ENCODE measurements around the gene ADAMTS7.
"Not testable (repeated sequence)": the region's sequence is repeated elsewhere in the genome, so short reads cannot be mapped to it uniquely, and the experiment has no call there.

Gene ADAMTS7

DNA sequence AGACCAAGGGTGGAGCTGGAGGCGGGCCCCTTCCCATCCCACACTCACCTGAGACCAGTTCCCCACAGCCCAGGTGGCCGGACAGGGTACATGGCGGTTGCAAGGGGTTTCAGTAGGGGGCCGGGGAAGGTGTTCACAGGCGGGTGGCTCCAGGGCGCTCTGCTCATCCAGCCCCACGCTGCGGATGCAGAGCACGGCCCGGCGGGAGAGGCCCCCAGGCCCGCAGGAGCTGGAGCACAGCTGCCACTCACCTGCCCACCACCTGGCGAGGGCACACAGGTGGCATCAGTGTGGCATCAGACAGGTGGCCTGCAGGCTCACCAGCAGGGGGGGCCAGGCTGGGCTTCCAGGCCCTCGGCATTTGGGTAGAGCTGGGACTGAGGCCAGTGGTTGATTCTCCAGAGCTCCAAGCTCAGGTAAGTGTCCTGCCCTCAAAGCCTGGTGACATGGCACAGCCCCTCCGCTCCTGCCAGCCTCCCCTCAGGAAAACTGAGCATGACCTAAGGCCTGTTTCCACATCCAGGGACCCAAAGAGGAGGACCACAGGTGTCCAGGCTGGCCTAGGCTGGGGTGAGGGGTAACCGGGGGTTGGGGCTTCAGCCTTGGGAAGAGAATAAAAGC, 43.8 kb downstream of the ADAMTS7 start:
- no peak for DNase-seq (ENCODE audit: low read depth in 1 of 2, low spot score in 1 of 2)

- DNase-seq (ENCODE audit: low read depth in 1 of 2, low spot score in 1 of 2) = not testable (repeated sequence)
Observed at GRCh38 chr15:78766641-78767071, 44.6 kb downstream of the ADAMTS7 start.

GRCh38 chr15:78766041-78766440, 45.2 kb downstream of the ADAMTS7 start:
- no peak for DNase-seq (ENCODE audit: low read depth in 1 of 2, low spot score in 1 of 2)

DNA sequence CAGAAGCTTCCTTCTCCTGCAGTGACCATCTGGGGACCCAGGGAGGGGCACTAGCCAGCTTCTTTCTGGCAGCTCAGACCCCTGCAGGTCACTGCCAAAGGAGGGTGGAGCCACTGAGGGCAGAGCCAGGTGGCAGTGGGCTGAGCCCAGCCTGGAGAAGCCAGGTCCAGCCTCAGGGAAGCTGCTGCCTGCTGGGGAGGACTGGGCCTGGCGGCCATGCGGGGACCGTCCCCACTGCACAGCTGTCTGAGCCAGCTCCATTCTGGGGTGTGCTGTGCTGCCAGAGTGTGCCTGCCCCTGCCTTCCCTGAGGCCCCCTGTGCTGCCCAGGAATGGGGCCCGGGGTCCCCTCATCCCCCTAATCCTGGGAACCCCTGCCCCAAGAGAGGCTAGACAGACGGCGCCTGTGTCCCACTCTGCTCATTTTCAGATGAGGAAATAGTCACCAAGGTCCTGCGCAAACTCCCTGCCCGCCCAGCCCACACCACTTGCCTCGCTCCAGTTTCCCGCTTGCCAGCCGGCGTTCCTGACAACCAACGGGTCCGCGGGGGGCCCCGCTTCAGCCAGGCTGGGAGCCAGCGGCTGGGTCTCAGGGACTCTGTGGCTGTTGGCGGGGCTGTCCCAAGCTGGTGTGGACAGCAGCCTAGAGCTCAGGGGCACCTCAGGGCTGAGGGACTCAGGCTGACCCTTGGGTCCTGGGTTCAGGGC, 46.0 kb downstream of the ADAMTS7 start:
- DNase-seq (ENCODE audit: low read depth in 1 of 2, low spot score in 1 of 2) = not testable (repeated sequence)

DNA sequence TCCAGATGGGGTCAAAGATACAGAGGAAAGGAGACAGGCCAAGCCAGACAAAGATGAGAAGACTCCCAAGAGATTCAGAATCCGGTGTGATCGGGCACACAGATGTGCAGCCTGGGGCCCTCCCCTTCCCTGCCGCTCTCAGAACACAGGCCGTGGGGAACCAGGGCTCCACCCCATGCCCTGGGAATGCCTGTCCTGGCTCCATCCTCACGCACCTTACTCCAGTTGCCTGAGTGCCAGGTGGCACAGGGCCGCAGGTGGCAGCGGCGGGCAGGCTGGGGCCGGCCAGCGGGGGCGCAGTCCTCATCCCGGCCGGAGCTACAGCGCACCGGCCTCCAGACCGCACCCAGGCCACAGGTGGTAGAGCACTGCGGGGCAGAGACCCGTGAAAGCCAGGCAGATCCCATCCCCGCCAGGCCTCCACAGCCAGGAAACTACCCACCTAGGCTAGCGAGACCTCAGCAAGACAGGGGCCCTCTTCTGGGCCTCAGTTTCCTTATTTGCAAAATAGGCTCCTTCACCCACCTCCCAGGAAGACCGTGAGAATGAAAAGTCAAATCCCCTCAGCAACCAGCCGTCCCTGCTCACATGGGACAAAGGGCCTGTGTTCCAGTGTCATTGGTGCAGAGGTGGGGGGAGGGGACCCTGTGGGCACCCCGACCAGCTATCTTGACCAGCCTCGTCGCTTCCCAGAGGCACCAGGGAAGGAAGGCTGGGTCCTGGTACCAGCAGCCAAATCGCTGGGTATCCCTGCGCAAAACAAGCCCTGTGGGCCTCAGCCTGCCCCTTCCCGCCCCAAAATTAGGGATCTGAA, 46.7 kb downstream of the ADAMTS7 start:
- DNase-seq (ENCODE audit: low read depth in 1 of 2, low spot score in 1 of 2) = not testable (repeated sequence)

- DNase-seq (ENCODE audit: low read depth in 1 of 2, low spot score in 1 of 2) = no peak
Observed at GRCh38 chr15:78763796-78764241, 47.4 kb downstream of the ADAMTS7 start.

DNA sequence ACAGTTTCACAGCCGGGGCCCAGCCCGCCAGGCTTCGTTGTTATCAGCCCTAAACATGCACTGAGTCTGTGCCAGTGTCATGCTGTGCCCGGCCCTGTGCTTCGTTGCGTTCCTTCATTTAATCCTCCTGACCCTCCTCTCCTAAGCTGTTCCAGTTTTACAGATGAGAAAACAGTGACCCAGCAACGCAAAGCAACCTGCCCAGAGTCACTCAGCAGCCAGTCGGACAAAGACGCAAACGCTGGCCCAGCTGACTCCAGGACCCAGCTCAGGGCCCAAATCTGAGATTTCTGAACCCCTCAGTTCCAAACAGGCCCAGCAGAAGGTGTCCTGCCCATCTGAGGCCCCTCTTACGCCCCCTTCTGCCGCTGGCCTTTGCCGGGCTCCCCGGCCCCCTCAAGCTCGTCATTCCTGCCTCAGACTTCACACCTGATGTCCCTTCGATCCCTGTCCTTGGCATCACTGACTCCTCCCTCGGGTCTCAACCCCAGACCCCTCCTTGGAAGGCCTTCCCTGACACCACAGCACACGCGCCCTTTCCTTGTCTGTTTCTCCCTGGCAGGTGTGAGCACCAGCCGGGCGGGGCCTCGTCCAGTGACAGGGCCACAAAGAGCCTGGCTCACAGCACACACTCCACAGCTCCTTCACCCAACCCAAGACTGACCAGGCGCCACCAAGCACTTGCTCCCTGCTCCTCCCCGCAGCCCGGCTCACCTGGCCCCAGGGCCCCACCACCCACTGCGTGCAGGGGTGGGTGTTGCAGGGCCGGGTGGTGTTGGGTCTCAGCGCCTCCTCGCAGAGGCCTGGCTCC, 48.1 kb downstream of the ADAMTS7 start:
- no peak for DNase-seq (ENCODE audit: low read depth in 1 of 2, low spot score in 1 of 2)

- not testable (repeated sequence) for DNase-seq (ENCODE audit: low read depth in 1 of 2, low spot score in 1 of 2)
Observed at GRCh38 chr15:78762386-78762961, 48.8 kb downstream of the ADAMTS7 start.

- no peak for DNase-seq (ENCODE audit: low read depth in 1 of 2, low spot score in 1 of 2)
Observed at GRCh38 chr15:78761891-78762385, 49.3 kb downstream of the ADAMTS7 start.

DNA sequence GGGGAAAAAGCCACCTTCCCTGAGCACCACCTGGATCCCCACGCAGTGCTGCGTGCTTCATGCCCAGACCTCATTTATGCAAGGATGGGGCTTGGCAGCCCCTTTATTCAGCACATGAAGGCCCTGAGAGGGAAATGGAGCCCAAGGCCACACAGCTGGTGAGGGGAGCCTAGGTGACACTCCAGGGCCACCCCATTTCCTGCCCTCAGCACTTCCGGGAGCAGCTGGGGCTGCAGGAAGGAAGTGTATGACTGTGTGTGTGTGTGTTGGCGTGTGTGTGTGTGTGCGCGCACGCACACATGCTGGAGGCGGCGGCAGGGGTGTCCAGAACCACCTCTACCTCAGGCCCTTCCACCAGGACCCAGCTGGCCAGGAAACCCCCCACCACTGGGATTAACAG, 49.8 kb downstream of the ADAMTS7 start:
- peak; percentile 55 to 60 for DNase-seq (ENCODE audit: low read depth in 1 of 2, low spot score in 1 of 2)

DNA sequence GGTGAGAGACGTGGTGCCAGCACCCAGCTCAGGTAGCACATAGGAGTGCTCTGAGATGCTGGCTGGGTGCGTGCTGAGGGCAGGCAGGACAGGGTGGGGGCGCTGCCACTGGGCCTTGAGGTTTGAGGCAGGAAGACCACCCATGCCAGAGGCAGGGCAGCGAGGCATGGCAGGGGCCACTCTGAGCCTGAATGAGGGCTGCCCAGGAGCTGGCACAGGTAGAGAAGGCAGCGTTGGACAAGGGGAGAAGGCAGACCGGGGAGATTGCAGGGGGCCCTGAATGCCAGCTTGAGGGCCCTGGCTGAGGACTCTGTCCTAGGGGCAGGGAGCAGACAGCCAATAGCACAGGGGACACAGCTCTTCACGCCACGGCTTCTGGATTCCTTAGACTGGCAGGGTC, 50.2 kb downstream of the ADAMTS7 start:
- no peak for DNase-seq (ENCODE audit: low read depth in 1 of 2, low spot score in 1 of 2)

DNA sequence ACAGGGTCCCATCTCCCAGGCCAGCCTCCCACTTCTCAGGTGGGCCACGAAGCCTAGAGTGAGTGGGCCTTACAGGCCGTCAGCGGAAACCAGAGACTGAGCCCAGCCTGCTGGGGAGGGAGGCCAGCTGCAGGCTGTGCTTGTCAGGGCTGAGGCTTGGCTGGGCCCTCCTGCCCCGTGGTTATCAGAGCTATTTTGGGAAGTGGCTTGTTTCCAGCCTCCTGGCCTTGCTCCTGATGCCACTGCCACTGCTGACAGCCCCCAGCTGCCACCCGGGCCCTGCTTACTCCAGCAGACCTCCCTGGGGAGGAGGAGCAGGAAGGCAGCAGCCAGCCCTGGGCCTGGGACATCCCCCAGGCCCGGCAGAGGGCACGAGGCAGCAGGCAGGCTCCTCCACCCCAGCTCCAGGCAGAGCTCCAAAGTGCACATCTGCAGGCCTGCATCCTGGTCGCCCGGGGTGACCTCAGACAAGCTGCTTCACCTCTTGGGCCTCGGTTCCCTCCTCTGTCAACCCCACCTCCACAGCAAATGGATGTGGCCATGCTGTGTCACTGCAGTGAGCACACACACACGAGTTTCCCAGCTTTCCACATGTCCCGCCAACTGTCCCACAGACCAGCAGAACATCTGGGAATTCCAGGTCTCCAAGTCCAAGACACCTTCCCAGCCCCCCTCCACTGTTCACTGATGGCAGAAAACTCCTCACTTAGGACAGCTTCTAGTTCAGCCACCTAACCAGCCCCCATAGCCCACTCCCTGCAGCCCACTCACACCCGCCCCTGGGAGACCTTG, 51.0 kb downstream of the ADAMTS7 start:
- DNase-seq (ENCODE audit: low read depth in 1 of 2, low spot score in 1 of 2) = not testable (repeated sequence)

- not testable (repeated sequence) for DNase-seq (ENCODE audit: low read depth in 1 of 2, low spot score in 1 of 2)
Observed at GRCh38 chr15:78759361-78759998, 51.8 kb downstream of the ADAMTS7 start.

DNA sequence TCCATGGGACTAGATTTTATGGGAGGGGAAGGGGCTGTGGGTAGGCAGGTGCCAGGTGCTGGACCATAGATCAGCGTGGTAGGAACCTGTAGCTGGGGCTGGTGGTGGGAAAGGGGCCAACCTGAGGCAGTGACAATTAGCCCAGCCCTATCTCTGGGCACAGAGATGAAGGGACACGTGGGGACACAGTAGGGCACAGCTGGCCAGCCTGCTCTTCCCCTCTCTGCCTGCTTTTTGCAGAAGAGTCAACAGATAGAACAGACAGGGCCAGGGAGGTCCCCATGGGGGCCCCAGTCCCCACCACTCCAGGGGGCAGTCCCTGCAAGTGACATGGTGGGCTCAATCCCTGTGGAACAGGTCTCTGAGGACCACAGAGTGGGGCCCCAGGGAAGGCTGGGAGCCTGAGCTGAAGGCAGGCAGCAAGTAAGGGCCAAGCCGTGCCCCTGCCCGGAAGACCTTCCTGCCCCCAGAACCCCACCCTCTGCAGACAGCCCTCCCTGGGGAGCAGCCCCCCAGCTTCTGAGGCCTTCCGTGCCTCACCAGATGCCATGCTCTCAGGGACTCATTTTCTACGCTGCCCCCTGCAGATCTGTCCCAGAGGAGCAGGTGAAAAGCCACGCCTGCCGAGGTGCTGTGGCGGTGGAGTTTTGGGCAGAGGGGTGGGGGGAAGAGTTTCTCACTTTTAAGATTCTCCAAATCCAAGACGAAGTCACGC, 52.6 kb downstream of the ADAMTS7 start:
- not testable (repeated sequence) for DNase-seq (ENCODE audit: low read depth in 1 of 2, low spot score in 1 of 2)

DNA sequence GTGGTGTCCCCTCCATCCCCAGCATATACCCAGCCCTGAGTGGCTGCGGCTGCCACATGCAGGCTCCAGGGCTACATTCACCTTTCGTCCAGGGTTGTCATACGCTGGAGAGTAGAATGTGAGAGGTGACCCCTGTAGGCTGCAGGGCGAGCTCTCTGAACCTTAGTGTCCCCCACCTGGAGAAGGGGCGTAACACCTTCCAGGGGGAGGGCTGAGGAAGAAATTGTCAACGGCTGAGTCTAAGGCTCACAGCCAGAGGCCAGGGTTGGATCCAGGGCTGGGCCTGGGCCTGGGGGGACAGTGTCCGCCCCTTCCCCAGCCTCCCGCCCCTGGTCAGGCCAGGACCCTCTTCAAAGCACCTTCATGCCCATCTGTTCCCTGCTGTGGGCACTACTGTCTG, 53.2 kb downstream of the ADAMTS7 start:
- not testable (repeated sequence) for DNase-seq (ENCODE audit: low read depth in 1 of 2, low spot score in 1 of 2)

DNA sequence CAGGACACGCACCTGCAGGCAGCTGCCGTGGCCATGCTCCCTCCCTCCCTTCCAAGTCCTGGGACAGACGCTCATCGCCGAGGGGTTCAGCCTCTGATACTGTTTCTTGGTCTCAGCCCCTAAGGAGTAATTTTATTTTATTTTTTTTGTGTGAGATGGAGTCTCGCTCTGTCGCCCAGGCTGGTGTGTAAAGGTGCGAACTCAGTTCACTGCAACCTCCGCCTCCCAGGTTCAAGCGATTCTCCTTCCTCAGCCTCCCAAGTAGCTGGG, 53.7 kb downstream of the ADAMTS7 start:
- no peak for DNase-seq (ENCODE audit: low read depth in 1 of 2, low spot score in 1 of 2)

GRCh38 chr15:78756781-78757635, 54.3 kb downstream of the ADAMTS7 start:
- peak in 1 of 2 donors; percentile 34 for DNase-seq (ENCODE audit: low read depth in 1 of 2, low spot score in 1 of 2)

Measured in stimulated activated CD4-positive, alpha-beta T cell treated with anti-CD3 and anti-CD28 coated beads, Interleukin-15, amount 100 ng/mL, for 1 hour (primary cell).